Measurements from ENCODE around the gene RPL29. TPM values are rescaled to one million over a fixed set of nuclear protein-coding genes. Genes with fewer than 3 reads are reported as not detected.

RPL29 gene
- total RNA-seq, 1 donor from 2014 or later: 1,714 TPM

Other genes with a start within 250 kb of the RPL29 start
- gene IQCF6, start 216.7 kb downstream of the RPL29 start, total RNA-seq: not detected in 2 replicates
- gene IQCF2, start 134.3 kb downstream of the RPL29 start, total RNA-seq: not detected in 2 replicates
- not detected in 2 replicates for gene IQCF5, start 120.3 kb downstream of the RPL29 start, total RNA-seq
- gene IQCF1, start 92.5 kb downstream of the RPL29 start, total RNA-seq: not detected in 2 replicates
- 92.3 and 95.5 TPM in 2 replicates for gene RRP9, start 54.0 kb downstream of the RPL29 start, total RNA-seq
- 17.0 and 17.5 TPM in 2 replicates for gene PARP3, start 53.5 kb downstream of the RPL29 start, total RNA-seq
- not detected in 2 replicates for gene GPR62, start 40.5 kb downstream of the RPL29 start, total RNA-seq
- gene PCBP4, start 28.4 kb downstream of the RPL29 start, total RNA-seq: 15.2 and 16.8 TPM in 2 replicates
- gene ABHD14B, start 21.8 kb downstream of the RPL29 start, total RNA-seq: 43.2 and 45.3 TPM in 2 replicates
- 12.3 and 13.8 TPM in 2 replicates for gene ABHD14A, start 20.8 kb downstream of the RPL29 start, total RNA-seq
- 57.9 and 58.7 TPM in 2 replicates for gene ACY1, start 12.4 kb downstream of the RPL29 start, total RNA-seq
- gene DUSP7, start 60.7 kb upstream of the RPL29 start, total RNA-seq: 33.5 and 34.0 TPM in 2 replicates
- 23.2 and 24.1 TPM in 2 replicates for gene POC1A, start 158.5 kb upstream of the RPL29 start, total RNA-seq
- gene ALAS1, start 202.3 kb upstream of the RPL29 start, total RNA-seq: 115 and 118 TPM in 2 replicates
- gene TLR9, start 229.8 kb upstream of the RPL29 start, total RNA-seq: 0.17 and 0.42 TPM in 2 replicates
- 80.3 and 87.0 TPM in 2 replicates for gene TWF2, start 243.3 kb upstream of the RPL29 start, total RNA-seq
- 48.3 and 49.2 TPM in 2 replicates for gene PPM1M, start 249.9 kb upstream of the RPL29 start, total RNA-seq

Data from activated CD4-positive, alpha-beta T cell treated with anti-CD3 and anti-CD28 coated beads, Interleukin-2, amount 10 ng/mL, durations not matched to agents 24 days and 14 days (primary cell).